HUES64 (cell line): Measurements from ENCODE around the gene CADPS.

Experiments used
- H3K27ac ChIP-seq: 2 replicates; pipeline ENCODE4 v1.7.0; 2013; ENCODE audit warnings: low read depth, low read length, inconsistent platforms
- H3K27me3 ChIP-seq: 2 replicates; pipeline ENCODE4 v1.6.1; 2013; ENCODE audit warnings: mild to moderate bottlenecking, low read length; ENCODE audit not compliant: insufficient read depth
- H3K36me3 ChIP-seq: 2 replicates; pipeline ENCODE4 v1.6.1; 2013; ENCODE audit warnings: mild to moderate bottlenecking, low read length; ENCODE audit not compliant: insufficient read depth
- H3K4me1 ChIP-seq: 2 replicates; pipeline ENCODE4 v1.6.1; 2013; ENCODE audit warnings: mild to moderate bottlenecking, low read length, moderate library complexity; ENCODE audit not compliant: insufficient read depth
- H3K4me3 ChIP-seq: 2 replicates; pipeline ENCODE4 v1.5.1; 2013; ENCODE audit warnings: mild to moderate bottlenecking, low read length, moderate library complexity
- H3K9ac ChIP-seq: 2 replicates; pipeline ENCODE4 v1.6.1; 2013; ENCODE audit warnings: mild to moderate bottlenecking, low read depth, low read length
- H3K9me3 ChIP-seq: 2 replicates; pipeline ENCODE4 v1.6.1; 2013; ENCODE audit warnings: low read depth, low read length; ENCODE audit not compliant: insufficient read depth
- WGBS: fragments of 150-250, 120-280 bp; methylation state at CpG from one replicate; pipeline ENCODE4 v1.1.7; 2013; ENCODE audit warnings: missing lambda C conversion rate; 5-methylcytosine and 5-hydroxymethylcytosine counted together

Gene CADPS

GRCh38 chr3:62363275-62363674 lies 511.9 kb downstream of the CADPS start:
- H3K4me3 ChIP-seq, result no peak overlapping the region
- peaks cover 28% of the 10 kb centered on the region for H3K4me1 ChIP-seq
- peaks cover 95% of the 10 kb centered on the region for H3K27me3 ChIP-seq
- WGBS, result 95% methylated on average over 5 of the region's 6 CpGs
- H3K36me3 ChIP-seq, result no peaks in the 10 kb centered on the region
- no peak overlapping the region for H3K9ac ChIP-seq
- H3K9me3 ChIP-seq, result no peaks in the 10 kb centered on the region
- no peak overlapping the region for H3K27ac ChIP-seq

GRCh38 chr3:62361824-62362223 lies 513.4 kb downstream of the CADPS start:
- H3K4me3 ChIP-seq, result no peak overlapping the region
- no peak overlapping the region for H3K27ac ChIP-seq
- WGBS, result 51% methylated on average over 2 of the region's 3 CpGs
- H3K36me3 ChIP-seq, result no peaks in the 10 kb centered on the region
- H3K4me1 ChIP-seq, result peaks cover 21% of the 10 kb centered on the region
- no peaks in the 10 kb centered on the region for H3K9me3 ChIP-seq
- H3K9ac ChIP-seq, result no peak overlapping the region
- peaks cover 95% of the 10 kb centered on the region for H3K27me3 ChIP-seq

- Histone ChIP-seq H3K36me3 (no peaks in the 10 kb centered on the region), H3K9ac (no peak overlapping the region), H3K4me1 (peaks cover 15% of the 10 kb centered on the region), H3K27ac (no peak overlapping the region), H3K4me3 (no peak overlapping the region), H3K9me3 (no peaks in the 10 kb centered on the region), H3K27me3 (peaks cover 95% of the 10 kb centered on the region)
- WGBS, result 95% methylated on average over 3 of the region's 3 CpGs
Measured at GRCh38 chr3:62361261-62361660, 514.0 kb downstream of the CADPS start.

GRCh38 chr3:62359531-62359930 lies 515.7 kb downstream of the CADPS start:
- no peaks in the 10 kb centered on the region for H3K9me3 ChIP-seq
- H3K27ac ChIP-seq, result no peak overlapping the region
- 100% methylated on average over 4 of the region's 4 CpGs for WGBS
- peaks cover 95% of the 10 kb centered on the region for H3K27me3 ChIP-seq
- no peak overlapping the region for H3K4me3 ChIP-seq
- no peak overlapping the region for H3K9ac ChIP-seq
- H3K36me3 ChIP-seq, result no peaks in the 10 kb centered on the region
- H3K4me1 ChIP-seq, result 0 out of 2 replicates have a peak, but pooled peaks cover under 1% of the 10 kb centered on the region

GRCh38 chr3:62356356-62356755 lies 518.9 kb downstream of the CADPS start:
- Histone ChIP-seq H3K9me3 (no peaks in the 10 kb centered on the region), H3K4me3 (no peak overlapping the region), H3K27ac (no peak overlapping the region), H3K4me1 (no peaks in the 10 kb centered on the region), H3K36me3 (no peaks in the 10 kb centered on the region), H3K9ac (no peak overlapping the region), H3K27me3 (peaks cover 94% of the 10 kb centered on the region)

- H3K4me3 ChIP-seq, result no peak overlapping the region
- no peaks in the 10 kb centered on the region for H3K9me3 ChIP-seq
- H3K4me1 ChIP-seq, result no peaks in the 10 kb centered on the region
- 92% methylated on average over 3 of the region's 3 CpGs for WGBS
- H3K27ac ChIP-seq, result no peak overlapping the region
- no peak overlapping the region for H3K9ac ChIP-seq
- H3K27me3 ChIP-seq, result peaks cover 91% of the 10 kb centered on the region
- no peaks in the 10 kb centered on the region for H3K36me3 ChIP-seq
Measured at GRCh38 chr3:62355703-62356102, 519.5 kb downstream of the CADPS start.
